Gastroesophageal sphincter (tissue), 3 donors: ENCODE data around the gene LDLRAD3.

ENCODE experiments used
- CTCF ChIP-seq, 4 experiments: fragments of 200-600 bp in 2 of 4; fragments of 450-650 bp in 2 of 4; sonication (generic) in 1 of 4; IDR thresholded peaks; one replicate each; pipeline ENCODE4 v1.5.1; 2017 to 2019; ENCODE audit warnings: antibody characterized with exemption in 4 of 4, mild to moderate bottlenecking in 2 of 4, moderate library complexity in 2 of 4
- POLR2A ChIP-seq, 2 donors: fragments of 450-650 bp; IDR thresholded peaks; one replicate each; pipeline ENCODE4 v1.6.1; 2017; ENCODE audit warnings: antibody characterized with exemption in 2 of 2, mild to moderate bottlenecking in 2 of 2, moderate library complexity in 1 of 2

- TF ChIP-seq CTCF (IDR thresholded peaks at IDR 0.05) (no peak), POLR2A (IDR thresholded peaks at IDR 0.05) (no peak)
Measured at GRCh38 chr11:35923452-35923851, 20.4 kb upstream of the LDLRAD3 start.
